Measurements from ENCODE around the gene REC114.
"Not testable (repeated sequence)": the region's sequence is repeated elsewhere in the genome, so short reads cannot be mapped to it uniquely, and the experiment has no call there.

REC114 gene

GRCh38 chr15:73403171-73403570 lies 39.8 kb upstream of the REC114 start:
- no peak for TF ChIP-seq CTCF (conservative IDR thresholded peaks at IDR 0.05; ENCODE audit: low read depth, low read length)
- no peak for DNase-seq (ENCODE audit: low read depth)
- H3K4me3 ChIP-seq (ENCODE audit: low read depth, low read length) = no peak overlapping the region

GRCh38 chr15:73414876-73415275 lies 28.1 kb upstream of the REC114 start:
- DNase-seq (ENCODE audit: low read depth) = no peak
- no peak for TF ChIP-seq CTCF (conservative IDR thresholded peaks at IDR 0.05; ENCODE audit: low read depth, low read length)
- H3K4me3 ChIP-seq (ENCODE audit: low read depth, low read length) = no peak overlapping the region

- no peak for DNase-seq (ENCODE audit: low read depth)
- TF ChIP-seq CTCF (conservative IDR thresholded peaks at IDR 0.05; ENCODE audit: low read depth, low read length) = no peak
- no peak overlapping the region for H3K4me3 ChIP-seq (ENCODE audit: low read depth, low read length)
Measured at GRCh38 chr15:73424506-73424905, 18.5 kb upstream of the REC114 start.

GRCh38 chr15:73425510-73425909 lies 17.5 kb upstream of the REC114 start:
- H3K4me3 ChIP-seq (ENCODE audit: low read depth, low read length) = no peak overlapping the region
- DNase-seq (ENCODE audit: low read depth) = no peak
- TF ChIP-seq CTCF (conservative IDR thresholded peaks at IDR 0.05; ENCODE audit: low read depth, low read length) = no peak

GRCh38 chr15:73426323-73426994 lies 16.5 kb upstream of the REC114 start:
- no peak overlapping the region for H3K4me3 ChIP-seq (ENCODE audit: low read depth, low read length)
- no peak for DNase-seq (ENCODE audit: low read depth)
- TF ChIP-seq CTCF (conservative IDR thresholded peaks at IDR 0.05; ENCODE audit: low read depth, low read length) = no peak

- not testable (repeated sequence) for DNase-seq (ENCODE audit: low read depth); H3K4me3 ChIP-seq (ENCODE audit: low read depth, low read length)
Measured at GRCh38 chr15:73431329-73431728, 11.6 kb upstream of the REC114 start.

- no peak overlapping the region for H3K4me3 ChIP-seq (ENCODE audit: low read depth, low read length)
- DNase-seq (ENCODE audit: low read depth) = no peak
- no peak for TF ChIP-seq CTCF (conservative IDR thresholded peaks at IDR 0.05; ENCODE audit: low read depth, low read length)
Measured at GRCh38 chr15:73433873-73434272, 9.1 kb upstream of the REC114 start.

Data from choroid plexus epithelial cell (primary cell).